H1 (cell line): ENCODE measurements around the gene SH3RF2. TPM values are rescaled to one million over a fixed set of nuclear protein-coding genes. Genes with fewer than 3 reads are reported as not detected.
"Not testable (repeated sequence)": the region's sequence is repeated elsewhere in the genome, so short reads cannot be mapped to it uniquely, and the experiment has no call there.

Experiments used
- CTCF ChIA-PET: fragments of 300-600 bp; sonication (Branson Sonifier 250); formaldehyde crosslinking; loops from one replicate; lab custom pipeline; 2021; ENCODE audit not compliant: partially characterized antibody; lab: Charles Lee
- POLR2A ChIA-PET: fragments of 300-600 bp; sonication (Branson Sonifier 250); formaldehyde crosslinking; loops from one replicate; lab custom pipeline; 2021; ENCODE audit warnings: inconsistent platforms; ENCODE audit not compliant: partially characterized antibody; lab: Charles Lee
- DNase-seq, 2 experiments: peaks; one replicate each; pipeline versions ENCODE4 v3.0.0 to v3.0.0-alpha.2; 2010 to 2022; ENCODE audit warnings: low spot score in 2 of 2, low read depth in 1 of 2, mixed read lengths in 1 of 2
- FAIRE-seq: peaks from 2 replicates; lab custom pipeline; 2011; peaks lifted over from hg19 to GRCh38; lab: Jason Lieb, UNC
- H2AFZ ChIP-seq: 2 replicates; pipeline ENCODE4 v1.8.1; 2012; ENCODE audit warnings: low read length, inconsistent platforms
- H2AK5ac ChIP-seq: 2 replicates; pipeline ENCODE4 v1.6.1; 2013; ENCODE audit warnings: low read depth, low read length
- H2BK120ac ChIP-seq: replicated peaks from 2 replicates; pipeline ENCODE3; 2013; ENCODE audit warnings: low read depth, low read length, inconsistent platforms
- H2BK12ac ChIP-seq: 2 replicates; pipeline ENCODE4 v1.6.1; 2013; ENCODE audit warnings: low read depth, low read length
- H2BK15ac ChIP-seq: 2 replicates; pipeline ENCODE4 v1.6.1; 2013; ENCODE audit warnings: low read length
- H2BK20ac ChIP-seq: 2 replicates; pipeline ENCODE4 v1.6.1; 2013; ENCODE audit warnings: low read length
- H2BK5ac ChIP-seq: 2 replicates; pipeline ENCODE4 v1.6.1; 2013; ENCODE audit warnings: low read depth, low read length
- H3K14ac ChIP-seq: 2 replicates; pipeline ENCODE4 v1.6.1; 2013; ENCODE audit warnings: inconsistent platforms; ENCODE audit not compliant: insufficient read length
- H3K18ac ChIP-seq: 2 replicates; pipeline ENCODE4 v1.6.1; 2013; ENCODE audit warnings: low read length; ENCODE audit errors: extremely low read depth
- H3K23ac ChIP-seq: 2 replicates; pipeline ENCODE4 v1.6.1; 2013; ENCODE audit warnings: inconsistent platforms; ENCODE audit not compliant: insufficient read length
- H3K23me2 ChIP-seq: 2 replicates; pipeline ENCODE4 v1.6.1; 2013; ENCODE audit warnings: low read depth, low read length
- H3K27ac ChIP-seq: 2 replicates; pipeline ENCODE4 v1.6.1; 2011; ENCODE audit warnings: low read depth, low read length, inconsistent platforms
- H3K27me3 ChIP-seq, 4 experiments: replicated peaks in 1 of 4; 1 replicate in 1 of 4; 2 replicates in 3 of 4; pipeline versions ENCODE4 v1.6.1 to v1.8.1; 2011 to 2013; ENCODE audit warnings: low read length in 3 of 4, mild to moderate bottlenecking in 3 of 4, inconsistent platforms in 2 of 4, mixed read lengths in 2 of 4, moderate library complexity in 1 of 4; ENCODE audit not compliant: control insufficient read depth in 3 of 4, insufficient read depth in 3 of 4; ENCODE audit errors: extremely low read depth in 1 of 4
- H3K36me3 ChIP-seq, 4 experiments: 2 replicates each; pipeline versions ENCODE4 v1.6.1 to v1.8.1; 2011 to 2013; ENCODE audit warnings: mild to moderate bottlenecking in 4 of 4, low read length in 3 of 4, moderate library complexity in 2 of 4, control low read depth in 1 of 4, inconsistent platforms in 1 of 4; ENCODE audit not compliant: insufficient read depth in 4 of 4, control insufficient read depth in 2 of 4
- H3K4ac ChIP-seq: replicated peaks from 2 replicates; pipeline ENCODE3; 2013; ENCODE audit warnings: low read length, low read depth, mixed read lengths, inconsistent platforms; ENCODE audit not compliant: insufficient read length
- H3K4me1 ChIP-seq, 4 experiments: replicated peaks in 1 of 4; 1 replicate in 1 of 4; 2 replicates in 3 of 4; pipeline versions ENCODE4 v1.6.1 to v1.8.1; 2011 to 2013; ENCODE audit warnings: low read length in 3 of 4, inconsistent platforms in 2 of 4, mixed read lengths in 1 of 4; ENCODE audit not compliant: insufficient read depth in 4 of 4, control insufficient read depth in 3 of 4
- H3K4me2 ChIP-seq, 2 experiments: 2 replicates each; pipeline versions ENCODE4 v1.6.1 to v1.8.1; 2011 to 2013; ENCODE audit warnings: low read depth in 2 of 2, low read length in 2 of 2, control low read depth in 1 of 2, inconsistent platforms in 1 of 2, mild to moderate bottlenecking in 1 of 2; ENCODE audit not compliant: insufficient read depth in 1 of 2
- H3K4me3 ChIP-seq, 4 experiments: fragments of 200-600, 300-600 bp in 1 of 4; sonication (generic), shearing (Covaris generic), sonication (Bioruptor Twin) in 1 of 4; 2 replicates each; pipeline versions ENCODE4 v1.5.1 to v1.8.1; 2011 to 2016; ENCODE audit warnings: low read length in 4 of 4, low read depth in 3 of 4, control low read depth in 2 of 4, inconsistent platforms in 2 of 4, mild to moderate bottlenecking in 2 of 4, mixed read lengths in 1 of 4, moderate library complexity in 1 of 4; ENCODE audit not compliant: insufficient read depth in 2 of 4; ENCODE audit errors: extremely low read depth in 1 of 4
- H3K56ac ChIP-seq: replicated peaks from 2 replicates; pipeline ENCODE3; 2013; ENCODE audit warnings: low read depth, mild to moderate bottlenecking, mixed read lengths, low read length, inconsistent platforms; ENCODE audit not compliant: insufficient read length
- H3K79me1 ChIP-seq: 2 replicates; pipeline ENCODE4 v1.6.1; 2013; ENCODE audit warnings: low read depth, low read length, control low read depth
- H3K79me2 ChIP-seq, 2 experiments: 2 replicates each; pipeline versions ENCODE4 v1.6.1 to v1.8.1; 2012 to 2013; ENCODE audit warnings: low read length in 2 of 2, mild to moderate bottlenecking in 2 of 2, inconsistent platforms in 1 of 2; ENCODE audit not compliant: insufficient read depth in 2 of 2, control insufficient read depth in 1 of 2
- H3K9ac ChIP-seq, 4 experiments: replicated peaks in 1 of 4; 1 replicate in 1 of 4; 2 replicates in 3 of 4; pipeline versions ENCODE4 v1.6.1 to v1.8.1; 2011 to 2013; ENCODE audit warnings: low read depth in 3 of 4, low read length in 3 of 4, control low read depth in 2 of 4, mild to moderate bottlenecking in 2 of 4, moderate library complexity in 2 of 4, inconsistent platforms in 1 of 4; ENCODE audit errors: extremely low read depth in 1 of 4
- H3K9me3 ChIP-seq, 2 experiments: 2 replicates each; pipeline versions ENCODE4 v1.6.1 to v1.8.1; 2012 to 2013; ENCODE audit warnings: mild to moderate bottlenecking in 2 of 2, moderate library complexity in 2 of 2, control low read depth in 1 of 2, inconsistent platforms in 1 of 2, low read depth in 1 of 2, low read length in 1 of 2, mixed read lengths in 1 of 2; ENCODE audit not compliant: insufficient read depth in 2 of 2
- H4K20me1 ChIP-seq, 2 experiments: replicated peaks in 1 of 2; 2 replicates each; pipeline versions ENCODE3 to v1.8.1; 2011 to 2013; ENCODE audit warnings: inconsistent platforms in 2 of 2, low read length in 2 of 2, mild to moderate bottlenecking in 1 of 2; ENCODE audit not compliant: insufficient read depth in 2 of 2, control insufficient read depth in 1 of 2
- H4K5ac ChIP-seq: 2 replicates; pipeline ENCODE4 v1.6.1; 2013; ENCODE audit warnings: low read length, low read depth, mixed read lengths, inconsistent platforms; ENCODE audit not compliant: insufficient read length
- H4K8ac ChIP-seq: 2 replicates; pipeline ENCODE4 v1.8.0; 2013; ENCODE audit warnings: mild to moderate bottlenecking, moderate library complexity, low read length, inconsistent platforms; ENCODE audit not compliant: insufficient read depth; ENCODE audit errors: extremely low read depth
- H4K91ac ChIP-seq: replicated peaks from 2 replicates; pipeline ENCODE3; 2013; ENCODE audit warnings: low read length, mixed read lengths, inconsistent platforms; ENCODE audit not compliant: insufficient read length
- WGBS, 2 experiments: shearing (Covaris generic) in 1 of 2; methylation state at CpG; one replicate each; pipeline versions ENCODE4 v1.1.6 to v1.1.7; 2013 to 2015; ENCODE audit warnings: low lambda C conversion rate in 2 of 2, mixed read lengths in 2 of 2, inconsistent platforms in 1 of 2, low coverage in 1 of 2, missing lambda C conversion rate in 1 of 2; ENCODE audit not compliant: insufficient replicate concordance in 2 of 2, insufficient coverage in 1 of 2, insufficient read length in 1 of 2; ENCODE audit errors: extremely low coverage in 1 of 2, missing lambda C conversion rate in 1 of 2; 5-methylcytosine and 5-hydroxymethylcytosine counted together
- polyA plus RNA-seq, 7 experiments: library from polyadenylated mRNA; depleted of rRNA in 3 of 7; stranded (reverse) in 5 of 7; unstranded in 2 of 7; fragments of >200 nt in 5 of 7; fragments of 200-250 nt in 2 of 7; gene quantifications; 1 replicate in 5 of 7; 2 replicates in 1 of 7; 4 replicates in 1 of 7; pipeline versions ENCODE4 v1.2.1 to v1.2.3, GENCODE V29; 2011 to 2013; ENCODE audit warnings: missing spikeins in 2 of 7, mixed read lengths in 2 of 7
- total RNA-seq: library from RNA; stranded (reverse); fragmentation: NEBNext Ultra II Directional; extraction: Animal tissue kit (Norgen Biotek cat#: 25700); gene quantifications from 2 replicates; pipeline ENCODE4 v1.2.1, GENCODE V29; 2021

The SH3RF2 gene
- total and polyA plus RNA-seq, 2 of the 8 experiments (the other 6 are each of a cell fraction or from before 2014, with no cell fraction given) = 0.80 to 0.95 TPM

DNA sequence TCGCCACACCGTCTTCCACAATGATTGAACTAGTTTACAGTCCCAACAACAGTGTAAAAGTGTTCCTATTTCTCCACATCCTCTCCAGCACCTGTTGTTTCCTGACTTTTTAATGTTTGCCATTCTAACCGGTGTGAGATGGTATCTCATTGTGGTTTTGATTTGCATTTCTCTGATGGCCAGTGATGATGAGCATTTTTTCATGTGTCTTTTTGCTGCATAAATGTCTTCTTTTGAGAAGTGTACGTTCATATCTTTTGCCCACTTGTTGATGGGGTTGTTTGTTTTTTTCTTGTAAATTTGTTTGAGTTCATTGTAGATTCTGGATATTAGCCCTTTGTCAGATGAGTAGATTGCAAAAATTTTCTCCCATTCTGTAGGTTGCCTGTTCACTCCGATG, 74.1 kb downstream of the SH3RF2 start:
- H3K23ac ChIP-seq, H4K8ac ChIP-seq, H3K23me2 ChIP-seq, H2BK12ac ChIP-seq, H3K4me1 ChIP-seq, FAIRE-seq, H3K4me2 ChIP-seq, H2BK15ac ChIP-seq, H3K79me2 ChIP-seq, H2AFZ ChIP-seq, POLR2A ChIA-PET, H3K4me3 ChIP-seq, H3K14ac ChIP-seq, CTCF ChIA-PET, H2BK120ac ChIP-seq, H3K27me3 ChIP-seq, H4K91ac ChIP-seq, H3K9me3 ChIP-seq, H3K36me3 ChIP-seq, H2AK5ac ChIP-seq, H2BK20ac ChIP-seq, DNase-seq, H4K20me1 ChIP-seq, H3K56ac ChIP-seq, H3K79me1 ChIP-seq, H4K5ac ChIP-seq, H3K27ac ChIP-seq, H3K9ac ChIP-seq, H2BK5ac ChIP-seq, H3K18ac ChIP-seq, H3K4ac ChIP-seq: not testable (repeated sequence)
- 89% methylated on average over 5 of the region's 5 CpGs; no CpG with 5 or more reads in 1 of the 2 experiments for WGBS, 2 experiments
